ENCODE measurements around the gene INTS11.

DNA sequence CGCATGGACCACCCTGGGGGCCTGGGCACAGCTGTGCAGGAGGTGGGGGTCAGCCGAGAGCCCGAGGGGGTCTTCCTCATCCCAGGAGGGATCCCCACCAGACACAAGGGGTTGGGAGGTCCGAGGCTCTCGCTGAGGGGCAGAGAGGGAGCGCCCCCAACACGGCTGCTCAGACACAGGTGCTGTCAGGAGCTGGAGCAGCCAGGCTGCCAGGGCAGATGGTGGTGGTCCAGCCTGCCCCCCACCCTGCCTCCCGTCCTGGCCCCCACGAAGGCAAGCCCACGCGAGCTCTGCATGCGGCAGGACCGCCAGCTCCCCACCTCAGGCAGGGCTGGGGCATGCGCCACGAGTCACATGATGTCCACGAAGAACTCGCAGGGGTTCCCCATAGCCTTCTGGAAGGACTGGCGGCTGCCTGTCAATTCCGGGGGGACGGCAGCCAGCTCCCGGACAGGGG, 11.4 kb upstream of the INTS11 start:
- TF ChIP-seq, protein P1, sequence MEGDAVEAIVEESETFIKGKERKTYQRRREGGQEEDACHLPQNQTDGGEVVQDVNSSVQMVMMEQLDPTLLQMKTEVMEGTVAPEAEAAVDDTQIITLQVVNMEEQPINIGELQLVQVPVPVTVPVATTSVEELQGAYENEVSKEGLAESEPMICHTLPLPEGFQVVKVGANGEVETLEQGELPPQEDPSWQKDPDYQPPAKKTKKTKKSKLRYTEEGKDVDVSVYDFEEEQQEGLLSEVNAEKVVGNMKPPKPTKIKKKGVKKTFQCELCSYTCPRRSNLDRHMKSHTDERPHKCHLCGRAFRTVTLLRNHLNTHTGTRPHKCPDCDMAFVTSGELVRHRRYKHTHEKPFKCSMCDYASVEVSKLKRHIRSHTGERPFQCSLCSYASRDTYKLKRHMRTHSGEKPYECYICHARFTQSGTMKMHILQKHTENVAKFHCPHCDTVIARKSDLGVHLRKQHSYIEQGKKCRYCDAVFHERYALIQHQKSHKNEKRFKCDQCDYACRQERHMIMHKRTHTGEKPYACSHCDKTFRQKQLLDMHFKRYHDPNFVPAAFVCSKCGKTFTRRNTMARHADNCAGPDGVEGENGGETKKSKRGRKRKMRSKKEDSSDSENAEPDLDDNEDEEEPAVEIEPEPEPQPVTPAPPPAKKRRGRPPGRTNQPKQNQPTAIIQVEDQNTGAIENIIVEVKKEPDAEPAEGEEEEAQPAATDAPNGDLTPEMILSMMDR (IDR thresholded peaks at IDR 0.05): no peak
- no peak for TF ChIP-seq POLR2AphosphoS5 (IDR thresholded peaks at IDR 0.05)

Measured in stomach (tissue), 4 donors.